Sigmoid colon (tissue), 7 donors: ENCODE measurements around the gene NDUFS2. TPM values are rescaled to one million over a fixed set of nuclear protein-coding genes. Genes with fewer than 3 reads are reported as not detected.

Experiments used
- DNase-seq: peaks from one replicate; pipeline ENCODE4 v3.0.0-alpha.2; 2019
- H3K27ac ChIP-seq, 4 donors: fragments of 200-600 bp; sonication (generic); one replicate each; pipeline ENCODE4 v1.5.1; 2016 to 2019; ENCODE audit warnings: mild to moderate bottlenecking in 1 of 4
- H3K27me3 ChIP-seq, 3 donors: fragments of 200-600 bp; sonication (generic); one replicate each; pipeline ENCODE4 v1.5.1; 2019; ENCODE audit warnings: mild to moderate bottlenecking in 1 of 3
- H3K36me3 ChIP-seq, 4 donors: fragments of 200-600 bp; sonication (generic); one replicate each; pipeline ENCODE4 v1.5.1; 2016 to 2019
- H3K4me1 ChIP-seq, 4 donors: fragments of 200-600 bp; sonication (generic); one replicate each; pipeline ENCODE4 v1.5.1; 2017 to 2019
- H3K4me3 ChIP-seq, 4 donors: fragments of 200-600 bp; sonication (generic); one replicate each; pipeline ENCODE4 v1.5.1; 2017 to 2019; ENCODE audit warnings: mild to moderate bottlenecking in 2 of 4, moderate library complexity in 1 of 4
- H3K9me3 ChIP-seq, 4 donors: fragments of 200-600 bp in 3 of 4; sonication (generic) in 3 of 4; one replicate each; pipeline versions ENCODE4 v1.5.1 to v1.6.1; 2013 to 2019
- CTCF ChIP-seq, 4 experiments: fragments of 450-650 bp in 3 of 4; fragments of 200-600 bp in 1 of 4; IDR thresholded peaks; one replicate each; pipeline ENCODE4 v1.5.1; 2016 to 2019; ENCODE audit warnings: antibody characterized with exemption in 4 of 4, mild to moderate bottlenecking in 3 of 4, moderate library complexity in 2 of 4
- EP300 ChIP-seq, 4 donors: sonication (generic); formaldehyde crosslinking; IDR thresholded peaks; one replicate each; pipeline ENCODE4 v1.6.1; 2017; ENCODE audit warnings: antibody characterized with exemption in 4 of 4
- POLR2A ChIP-seq, 2 donors: fragments of 450-650 bp; IDR thresholded peaks; one replicate each; pipeline ENCODE4 v1.6.1; 2016; ENCODE audit warnings: antibody characterized with exemption in 2 of 2, mild to moderate bottlenecking in 2 of 2, moderate library complexity in 2 of 2
- POLR2AphosphoS5 ChIP-seq, 4 donors: sonication (generic); formaldehyde crosslinking; IDR thresholded peaks; one replicate each; pipeline ENCODE4 v1.6.1; 2017; ENCODE audit warnings: antibody characterized with exemption in 4 of 4
- WGBS, 2 donors: extraction: QIAGEN DNeasy Blood & Tissue Kit; methylation state at CpG; one replicate each; pipeline ENCODE4 v1.1.7; 2013; 5-methylcytosine and 5-hydroxymethylcytosine counted together
- intact Hi-C: fragments of 100-400 bp; cut with DNase I; formaldehyde crosslinking; loops from one replicate; pipeline ENCODE4 v1.15.1; 2023
- polyA plus RNA-seq, 3 donors: library from polyadenylated mRNA; stranded (reverse); fragments of 200-250 nt; gene quantifications; one replicate each; pipeline ENCODE4 v1.2.3, GENCODE V29; 2013
- total RNA-seq, 4 donors: library from RNA; depleted of rRNA; stranded (reverse); fragments of >200 nt; gene quantifications; one replicate each; pipeline ENCODE4 v1.1.0, GENCODE V29; 2016
- donor health status: healthy with polysubstance abuse.
- donor health status: Bipolar disorder and iron deficiency.
- donor health status: healthy.

NDUFS2 gene
- total and polyA plus RNA-seq, 7 donors = 79.6 to 194 (median 113) TPM

GRCh38 chr1:161217831-161218230 lies 15.7 kb downstream of the NDUFS2 start:
- TF ChIP-seq CTCF (IDR thresholded peaks at IDR 0.05) = no peak
- TF ChIP-seq EP300 (IDR thresholded peaks at IDR 0.05) = no peak
- TF ChIP-seq POLR2A (IDR thresholded peaks at IDR 0.05) = no peak
- no peak for TF ChIP-seq POLR2AphosphoS5 (IDR thresholded peaks at IDR 0.05)

GRCh38 chr1:161218301-161219077 lies 16.3 kb downstream of the NDUFS2 start:
- H3K27ac ChIP-seq = peak overlapping the region in 1 of 4 donors; percentile 49
- peak; percentile 39 for DNase-seq
- no peaks in the 10 kb centered on the region for H3K27me3 ChIP-seq
- intact Hi-C loops = no loop called here
- TF ChIP-seq POLR2AphosphoS5 (IDR thresholded peaks at IDR 0.05) (no peak), CTCF (IDR thresholded peaks at IDR 0.05) (no peak), POLR2A (IDR thresholded peaks at IDR 0.05) (no peak), EP300 (IDR thresholded peaks at IDR 0.05) (no peak)
- H3K9me3 ChIP-seq = no peaks in the 10 kb centered on the region
- no peak overlapping the region for H3K4me3 ChIP-seq
- no peaks in the 10 kb centered on the region for H3K4me1 ChIP-seq
- WGBS, 2 donors = 68 to 71% methylated on average over 8 of the region's 8 CpGs
- peaks cover 7 to 18% (median 13%) of the 10 kb centered on the region in 4 donors for H3K36me3 ChIP-seq

More at GRCh38 chr1:161217831-161218230, 15.7 kb downstream of the NDUFS2 start:
- peak; percentile 54 for DNase-seq
- Histone ChIP-seq H3K36me3 (peaks cover 14 to 25% (median 19%) of the 10 kb centered on the region in 4 donors), H3K4me1 (no peaks in the 10 kb centered on the region), H3K9me3 (no peaks in the 10 kb centered on the region), H3K27ac (peak overlapping the region; percentile 40 to 72 (median 59)), H3K27me3 (no peaks in the 10 kb centered on the region), H3K4me3 (peak overlapping the region in 1 of 4 donors; percentile 13)
- 63 to 76% methylated on average over 6 of the region's 6 CpGs for WGBS, 2 donors
- intact Hi-C loops = no loop called here

GRCh38 chr1:161219078-161219892 lies 17.1 kb downstream of the NDUFS2 start:
- Histone ChIP-seq H3K36me3 (peaks cover 0 to 10% (median 5%) of the 10 kb centered on the region in 4 donors), H3K4me3 (no peak overlapping the region), H3K4me1 (no peaks in the 10 kb centered on the region), H3K9me3 (no peaks in the 10 kb centered on the region), H3K27ac (no peak overlapping the region), H3K27me3 (no peaks in the 10 kb centered on the region)
- TF ChIP-seq EP300 (IDR thresholded peaks at IDR 0.05) (no peak), POLR2AphosphoS5 (IDR thresholded peaks at IDR 0.05) (no peak), POLR2A (IDR thresholded peaks at IDR 0.05) (no peak), CTCF (IDR thresholded peaks at IDR 0.05) (no peak)
- intact Hi-C loops = no loop called here
- WGBS, 2 donors = 87 to 90% methylated on average over 5 of the region's 5 CpGs
- DNase-seq = no peak

- Histone ChIP-seq H3K27me3 (no peaks in the 10 kb centered on the region), H3K9me3 (no peaks in the 10 kb centered on the region), H3K36me3 (peaks cover 0 to 3% (median under 1%) of the 10 kb centered on the region in 4 donors), H3K4me3 (no peak overlapping the region), H3K4me1 (peaks cover 0 to 1% (median under 1%) of the 10 kb centered on the region in 4 donors), H3K27ac (no peak overlapping the region)
- WGBS, 2 donors = 86 to 89% methylated on average over 5 of the region's 5 CpGs
- DNase-seq = peak; percentile 21
- intact Hi-C loops = no loop called here
- TF ChIP-seq POLR2A (IDR thresholded peaks at IDR 0.05) (no peak), EP300 (IDR thresholded peaks at IDR 0.05) (no peak), POLR2AphosphoS5 (IDR thresholded peaks at IDR 0.05) (no peak), CTCF (IDR thresholded peaks at IDR 0.05) (no peak)
Observed at GRCh38 chr1:161220002-161220401, 17.8 kb downstream of the NDUFS2 start.
